OCI-M2 (cell line): Measurements from ENCODE around the gene SIGLEC8.
"Not testable (repeated sequence)": the region's sequence is repeated elsewhere in the genome, so short reads cannot be mapped to it uniquely, and the experiment has no call there.

Experiments
- DNase-seq: peaks from one replicate; lab custom pipeline; 2025; ENCODE audit not compliant: unreplicated experiment; lab: John Stamatoyannopoulos, UW

Gene SIGLEC8

GRCh38 chr19:51473009-51473707, 14.9 kb upstream of the SIGLEC8 start:
- peak; percentile 62 for DNase-seq

DNA sequence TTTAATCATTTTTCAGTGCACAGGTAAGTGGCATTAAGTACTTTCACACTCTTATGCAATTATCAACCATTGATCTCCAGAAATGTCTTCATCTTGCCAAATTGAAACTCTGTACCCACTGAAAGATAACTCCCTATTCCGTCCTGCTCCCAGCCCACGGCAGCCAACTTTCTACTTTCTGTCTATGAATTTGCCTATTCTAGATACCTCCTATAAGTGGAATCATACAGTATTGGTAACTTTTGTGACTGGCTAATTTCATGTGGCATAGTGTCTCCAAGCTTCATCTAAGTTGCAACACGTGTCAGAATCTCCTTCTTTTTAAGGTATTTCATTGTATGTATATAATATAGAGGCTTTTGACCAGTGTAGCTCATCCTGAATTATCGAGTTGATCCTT, 14.4 kb upstream of the SIGLEC8 start:
- DNase-seq: no peak

DNA sequence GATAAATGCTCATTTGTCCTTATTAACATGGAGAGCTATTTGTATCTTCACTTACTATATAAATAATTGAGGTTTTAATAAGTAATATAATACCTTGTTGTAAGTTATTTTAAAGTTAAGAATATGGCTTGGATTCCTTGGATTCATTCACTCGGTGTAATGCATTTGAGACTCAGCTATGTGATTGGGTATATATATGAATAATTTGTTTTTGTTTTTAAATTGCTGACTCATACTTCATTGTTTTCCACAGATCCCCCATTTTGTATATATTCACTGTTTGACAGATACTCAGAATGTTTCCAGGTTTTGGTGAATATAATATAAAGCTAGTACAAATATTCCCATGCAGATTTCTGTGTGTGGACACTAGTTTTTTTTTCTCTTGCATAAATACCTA, 13.3 kb upstream of the SIGLEC8 start:
- no peak for DNase-seq

GRCh38 chr19:51470966-51471365, 12.7 kb upstream of the SIGLEC8 start:
- DNase-seq: no peak

DNA sequence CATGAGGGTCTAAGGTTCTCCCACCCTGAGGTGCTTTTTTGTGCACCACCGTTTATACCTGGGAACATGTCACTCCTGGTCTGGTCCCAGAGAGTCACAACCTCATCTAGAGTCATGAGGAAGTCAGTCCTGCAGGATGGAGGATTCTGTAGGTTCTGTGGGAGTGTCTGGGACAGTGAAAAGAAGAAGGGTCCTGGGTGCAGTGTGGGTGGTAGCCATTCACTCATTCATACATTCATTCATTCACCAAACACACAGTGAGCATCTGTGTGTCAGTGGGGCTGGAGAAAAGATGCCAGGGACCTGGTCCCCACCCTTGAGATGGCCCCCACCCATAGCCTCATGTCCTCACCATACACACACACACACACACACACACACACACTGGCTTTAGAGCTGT, 11.4 kb upstream of the SIGLEC8 start:
- DNase-seq: no peak

DNA sequence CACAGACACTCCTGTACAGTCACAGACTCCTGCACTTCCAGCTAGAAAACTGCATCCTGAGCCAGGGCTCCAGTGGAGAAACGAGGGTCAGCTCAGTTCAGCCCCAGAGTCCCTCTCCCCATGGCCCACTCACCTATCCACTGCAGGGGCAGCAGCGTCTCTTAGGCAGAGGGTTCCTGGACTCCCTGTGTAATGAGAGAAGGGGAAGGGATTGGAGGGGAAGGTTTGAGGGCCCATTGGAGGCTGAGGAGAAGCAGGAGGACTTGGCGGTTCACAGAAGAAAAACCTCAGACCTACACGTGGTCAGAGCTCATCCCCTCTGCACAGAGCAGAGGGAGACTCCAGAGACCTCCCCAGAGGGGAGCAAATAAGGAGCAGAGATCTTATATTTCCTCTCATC, 10.9 kb upstream of the SIGLEC8 start:
- DNase-seq: no peak

- DNase-seq: no peak
Measured at GRCh38 chr19:51468545-51468920, 10.3 kb upstream of the SIGLEC8 start.

DNA sequence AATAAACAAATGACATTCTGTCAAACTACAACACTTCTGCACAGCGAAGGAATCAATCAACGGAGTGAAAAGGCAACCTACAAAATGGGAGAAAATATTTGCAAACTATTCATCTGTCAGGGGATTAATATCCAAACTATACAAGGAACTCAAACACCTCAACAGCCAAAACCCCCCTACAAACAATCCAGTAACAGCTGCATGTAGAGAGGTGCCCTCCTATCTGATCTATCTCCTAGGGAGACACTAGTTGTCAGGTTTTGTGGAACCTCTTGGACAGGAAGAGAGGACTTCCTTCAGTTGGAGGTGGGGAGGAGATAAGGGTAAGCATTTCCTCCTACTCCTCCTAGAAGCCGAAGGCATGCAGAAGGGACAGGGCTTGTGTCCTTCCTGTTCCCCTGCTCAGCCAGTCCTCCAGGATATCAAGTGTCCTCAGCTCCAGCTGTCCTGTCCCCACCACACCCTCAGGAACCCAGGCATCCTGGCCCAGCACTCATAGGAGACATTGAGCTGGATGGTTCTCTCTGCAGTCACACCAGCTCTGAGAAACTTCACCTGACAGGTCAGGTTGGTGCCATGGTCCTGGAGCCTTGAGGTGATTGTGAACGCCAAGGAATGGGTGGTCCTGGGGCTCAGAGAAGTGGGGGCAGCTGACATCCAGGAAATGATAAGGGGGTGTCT, 9.8 kb upstream of the SIGLEC8 start:
- DNase-seq: peak; percentile 81

GRCh38 chr19:51466723-51467122, 8.5 kb upstream of the SIGLEC8 start:
- DNase-seq: no peak

GRCh38 chr19:51463976-51464581, 5.8 kb upstream of the SIGLEC8 start:
- not testable (repeated sequence) for DNase-seq

- DNase-seq: no peak
Measured at GRCh38 chr19:51462681-51463080, 4.4 kb upstream of the SIGLEC8 start.

- DNase-seq: no peak
Measured at GRCh38 chr19:51462276-51462675, 4.0 kb upstream of the SIGLEC8 start.

- no peak for DNase-seq
Measured at GRCh38 chr19:51461723-51462161, 3.5 kb upstream of the SIGLEC8 start.

DNA sequence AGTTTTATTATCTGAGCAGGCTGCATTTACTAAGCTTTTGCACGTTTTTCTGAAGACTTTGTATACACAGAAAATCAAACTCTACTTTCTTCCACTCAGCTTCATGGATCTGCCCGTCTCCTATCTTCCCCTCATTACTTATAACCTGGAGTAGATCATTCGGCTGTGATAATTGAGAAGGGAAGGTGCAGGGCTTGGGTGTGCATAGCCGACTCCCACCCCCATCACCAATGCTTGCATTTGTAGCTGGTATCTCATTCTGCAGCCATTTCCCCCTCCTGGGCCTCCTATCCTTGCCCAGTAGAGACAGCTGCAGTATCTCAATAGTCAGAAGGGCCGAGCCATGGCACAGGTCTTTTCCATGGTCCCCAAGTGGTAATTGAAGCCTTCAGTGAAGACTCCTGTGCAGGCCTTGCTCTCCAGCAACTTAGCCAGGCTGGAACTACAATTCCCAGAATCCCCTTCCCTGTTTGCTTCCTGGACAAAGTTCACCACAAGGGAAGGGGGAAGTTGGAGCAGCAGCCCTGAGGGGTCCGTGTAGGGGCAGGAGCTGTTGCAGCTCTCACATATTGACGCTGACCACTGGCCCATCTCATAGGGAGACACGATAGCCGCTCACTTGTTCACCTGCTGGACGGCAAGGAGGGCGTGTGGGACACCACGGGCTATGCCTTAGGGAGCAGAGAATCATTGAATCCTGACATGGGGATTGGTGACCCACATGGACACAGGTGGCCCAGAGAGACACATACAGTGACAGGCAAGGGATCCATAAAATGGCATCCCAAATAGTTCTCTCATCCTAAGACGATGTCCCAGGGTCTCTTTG, 2.1 kb upstream of the SIGLEC8 start:
- no peak for DNase-seq

DNA sequence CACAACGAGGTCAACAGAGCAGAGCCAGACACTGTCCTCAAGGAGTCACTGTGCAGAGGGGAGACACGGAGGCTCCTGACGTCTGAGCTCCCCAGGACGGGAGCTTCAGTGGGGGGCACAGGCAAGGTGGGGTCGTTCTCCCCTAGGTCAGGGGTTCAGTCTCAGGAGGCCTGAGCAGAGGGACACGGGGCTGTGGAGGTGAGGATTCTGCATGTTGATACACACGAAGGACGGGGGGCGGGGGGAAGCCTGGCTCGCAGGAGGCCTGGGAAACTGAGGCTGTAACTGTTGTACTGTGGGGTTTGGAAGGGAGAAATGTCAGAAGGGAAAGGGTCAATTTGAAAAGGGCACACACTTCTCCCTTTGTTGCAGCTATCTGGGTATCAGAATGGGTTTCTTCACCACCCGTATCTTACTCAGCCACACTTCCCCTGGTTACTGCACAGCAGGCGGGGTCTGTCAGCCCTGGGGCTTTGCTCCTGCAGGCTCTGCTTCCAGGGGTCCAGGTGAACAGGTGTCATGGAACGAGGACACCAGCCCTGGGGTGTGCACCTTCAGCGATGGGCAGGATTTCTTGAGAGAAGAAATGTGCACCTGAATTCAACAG, 748 bp upstream of the SIGLEC8 start:
- no peak for DNase-seq

- DNase-seq: no peak
Measured at GRCh38 chr19:51457351-51458013, 772 bp downstream of the SIGLEC8 start.

DNA sequence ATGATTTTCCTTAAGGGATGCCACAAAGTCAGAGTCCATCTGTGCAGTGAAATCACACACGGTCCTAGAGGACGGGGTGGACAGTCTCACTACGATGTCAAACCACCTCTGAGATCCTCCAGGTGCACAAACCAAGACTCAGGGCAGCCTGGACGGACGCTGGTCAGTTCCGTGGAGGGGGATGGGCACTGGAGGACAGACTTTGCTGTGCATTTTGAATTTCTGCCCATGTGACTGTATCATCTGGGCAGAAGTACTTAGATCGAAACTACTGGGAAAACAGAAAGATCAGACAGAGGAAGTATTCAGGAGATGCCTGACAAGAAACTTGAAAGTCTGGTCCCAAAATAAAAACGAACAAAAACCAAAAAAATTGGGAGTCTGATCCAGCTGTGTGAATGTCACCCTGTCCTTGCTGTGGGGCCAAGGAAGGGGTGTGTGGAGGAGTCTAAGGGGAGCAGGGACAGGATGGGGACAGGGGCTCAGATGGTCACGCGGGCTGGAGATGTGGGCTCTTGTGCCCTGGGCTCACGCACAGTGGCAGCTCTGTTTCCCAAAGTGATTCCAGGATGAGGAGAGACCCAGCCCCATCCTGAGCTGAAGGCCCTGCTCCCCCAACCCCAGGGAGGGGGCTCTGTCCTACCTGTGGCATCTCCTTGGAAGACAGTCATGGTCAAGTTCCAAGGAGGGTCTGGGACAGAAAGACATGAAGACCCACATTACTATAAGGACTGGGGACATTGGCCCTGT, 1.5 kb downstream of the SIGLEC8 start:
- DNase-seq: no peak

DNA sequence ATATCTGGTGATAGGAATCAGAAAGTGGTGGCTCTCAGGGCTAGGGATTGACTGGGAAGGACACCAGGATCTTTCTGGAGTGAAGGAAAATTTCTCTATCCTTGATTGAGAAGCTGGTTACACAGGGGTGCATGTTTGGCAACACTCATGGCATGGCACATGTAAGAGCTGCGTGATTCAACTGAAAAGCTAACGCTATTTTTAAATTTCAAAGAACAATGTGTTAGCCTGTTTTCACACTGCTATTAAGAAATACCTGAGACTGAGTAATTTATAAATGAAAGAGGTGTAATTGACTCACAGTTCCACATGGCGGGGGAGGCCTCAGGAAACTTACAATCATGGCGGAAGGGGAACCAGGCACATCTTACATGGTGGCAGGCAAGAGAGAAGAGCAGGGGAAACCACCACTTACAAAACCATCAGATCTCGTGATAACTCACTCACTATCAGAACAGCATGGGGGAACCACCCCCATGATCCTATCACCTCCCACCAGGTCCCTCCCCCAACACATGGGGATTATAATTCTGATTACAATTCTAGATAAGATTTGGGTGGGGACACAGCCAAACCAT, 7.4 kb downstream of the SIGLEC8 start:
- no peak for DNase-seq

- DNase-seq: no peak
Measured at GRCh38 chr19:51448411-51449016, 9.7 kb downstream of the SIGLEC8 start.
